Measurements from ENCODE around the gene ACLY. TPM values are rescaled to one million over a fixed set of nuclear protein-coding genes. Genes with fewer than 3 reads are reported as not detected.

ACLY gene
- total RNA-seq, 2 experiments from 2014 or later, result 102 to 222 TPM

DNA sequence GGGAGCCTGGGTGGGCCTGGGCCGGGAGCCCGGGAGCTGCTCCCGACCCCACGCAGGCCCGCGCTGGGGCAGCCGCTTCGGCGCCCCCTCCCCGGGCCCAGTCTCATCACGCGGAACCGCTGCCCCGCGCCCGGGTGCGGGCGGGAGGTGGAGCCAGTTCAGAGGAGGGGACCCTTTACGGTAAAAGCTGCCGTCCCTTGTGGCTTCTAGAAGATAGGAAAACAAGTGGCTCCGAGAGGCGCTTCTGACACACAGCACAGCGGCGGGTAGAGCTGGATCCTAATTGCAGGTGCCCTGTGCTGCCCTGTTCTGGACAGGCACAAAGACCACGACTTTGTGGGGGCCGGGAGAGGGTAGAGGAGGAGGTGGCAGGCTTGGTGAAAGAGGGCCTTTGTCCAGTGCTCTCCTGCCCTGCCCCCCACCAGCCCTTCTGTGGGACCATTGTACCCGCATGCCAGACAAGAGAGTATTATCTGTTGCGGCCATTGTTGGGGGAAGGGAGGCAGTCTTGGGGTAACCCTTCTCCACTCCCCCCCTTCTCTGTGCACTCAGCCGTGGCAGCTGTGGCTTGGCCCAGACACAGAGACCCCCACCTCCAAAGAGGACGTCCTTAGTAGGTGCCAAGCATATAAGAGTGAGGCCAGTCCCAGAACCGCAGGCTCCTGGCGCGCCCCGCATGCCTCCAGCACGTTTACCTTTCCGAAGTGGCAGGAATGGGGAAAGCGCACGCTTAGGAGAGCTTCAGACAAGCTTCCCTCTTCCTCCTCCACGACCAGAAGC, 48.6 kb upstream of the ACLY start:
- Histone ChIP-seq H3K4me1 (ENCODE audit: insufficient read depth, low read length, poor library complexity, severe bottlenecking) (peaks cover 26% of the 10 kb centered on the region), H3K27ac (ENCODE audit: low read depth, low read length, poor library complexity, severe bottlenecking) (peak overlapping the region; percentile 62), H3K9me2 (ENCODE audit: insufficient read depth, low read length) (no peaks in the 10 kb centered on the region), H3K4me2 (ENCODE audit: low read length) (peak overlapping the region; percentile 98), H2AFZ (ENCODE audit: low read length) (peak overlapping the region; percentile 86), H3K9me3 (ENCODE audit: low read length) (no peaks in the 10 kb centered on the region), H3K36me3 (ENCODE audit: insufficient read depth, low read length) (peaks cover 32% of the 10 kb centered on the region), H3K4me3 (ENCODE audit: low read depth, low read length, poor library complexity, severe bottlenecking) (peak overlapping the region; percentile 92), H3K79me2 (ENCODE audit: insufficient read depth, low read depth, low read length) (peaks cover 7% of the 10 kb centered on the region; the same call in 1 of the 2 replicates), H4K20me1 (ENCODE audit: insufficient read depth, low read length) (no peaks in the 10 kb centered on the region)
- TF ChIP-seq, protein P1, sequence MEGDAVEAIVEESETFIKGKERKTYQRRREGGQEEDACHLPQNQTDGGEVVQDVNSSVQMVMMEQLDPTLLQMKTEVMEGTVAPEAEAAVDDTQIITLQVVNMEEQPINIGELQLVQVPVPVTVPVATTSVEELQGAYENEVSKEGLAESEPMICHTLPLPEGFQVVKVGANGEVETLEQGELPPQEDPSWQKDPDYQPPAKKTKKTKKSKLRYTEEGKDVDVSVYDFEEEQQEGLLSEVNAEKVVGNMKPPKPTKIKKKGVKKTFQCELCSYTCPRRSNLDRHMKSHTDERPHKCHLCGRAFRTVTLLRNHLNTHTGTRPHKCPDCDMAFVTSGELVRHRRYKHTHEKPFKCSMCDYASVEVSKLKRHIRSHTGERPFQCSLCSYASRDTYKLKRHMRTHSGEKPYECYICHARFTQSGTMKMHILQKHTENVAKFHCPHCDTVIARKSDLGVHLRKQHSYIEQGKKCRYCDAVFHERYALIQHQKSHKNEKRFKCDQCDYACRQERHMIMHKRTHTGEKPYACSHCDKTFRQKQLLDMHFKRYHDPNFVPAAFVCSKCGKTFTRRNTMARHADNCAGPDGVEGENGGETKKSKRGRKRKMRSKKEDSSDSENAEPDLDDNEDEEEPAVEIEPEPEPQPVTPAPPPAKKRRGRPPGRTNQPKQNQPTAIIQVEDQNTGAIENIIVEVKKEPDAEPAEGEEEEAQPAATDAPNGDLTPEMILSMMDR (conservative IDR thresholded peaks at IDR 0.05; ENCODE audit: low read length), result no peak
- no peak for TF ChIP-seq EZH2phosphoT487 (IDR thresholded peaks at IDR 0.05; ENCODE audit: borderline replicate concordance, low read depth, low read length)
- intact Hi-C loops (cut with micrococcal nuclease; ENCODE audit: unreplicated experiment), result loop anchor here (2.0 kb wide), 1 partner anchor 49 kb away; the partner anchor contains the start of gene DNAJC7
- BruUV-seq (replicated peaks), result no TSS peak
- ChIA-PET POLR2A (interaction anchor here (0.6 to 1.0 kb wide), 2 partner anchors 8 to 146 kb away, joined by 3 read pairs; no protein-coding TSS in a partner anchor), CTCF (ENCODE audit: unreplicated experiment) (no interaction called here)
- DNase-seq (ENCODE audit: low spot score), result peak; percentile 49

- CTCF ChIA-PET (ENCODE audit: unreplicated experiment), result interaction anchor here (1.2 kb wide), 1 partner anchor 52 kb away, joined by 3 read pairs; no protein-coding TSS in a partner anchor
- peak; percentile 91 for DNase-seq (ENCODE audit: low spot score)
- Histone ChIP-seq H3K4me2 (ENCODE audit: low read length) (peak within 1 kb of the TSS; percentile 98), H2AFZ (ENCODE audit: low read length) (peak within 1 kb of the TSS; percentile 86), H3K9me2 (ENCODE audit: insufficient read depth, low read length) (no peaks in the 10 kb centered on the region), H3K4me3 (ENCODE audit: low read depth, low read length, poor library complexity, severe bottlenecking) (peak within 1 kb of the TSS; percentile 92), H3K4me1 (ENCODE audit: insufficient read depth, low read length, poor library complexity, severe bottlenecking) (peaks cover 33% of the 10 kb centered on the region), H3K27ac (ENCODE audit: low read depth, low read length, poor library complexity, severe bottlenecking) (peak within 1 kb of the TSS; percentile 62), H3K9me3 (ENCODE audit: low read length) (no peaks in the 10 kb centered on the region), H3K79me2 (ENCODE audit: insufficient read depth, low read depth, low read length) (peaks cover 7% of the 10 kb centered on the region; the same call in 1 of the 2 replicates), H3K36me3 (ENCODE audit: insufficient read depth, low read length) (peaks cover 25% of the 10 kb centered on the region), H4K20me1 (ENCODE audit: insufficient read depth, low read length) (no peaks in the 10 kb centered on the region)
- no TSS peak for BruUV-seq (replicated peaks)
- POLR2A ChIA-PET, result interaction anchor here (0.6 to 1.3 kb wide), 10 partner anchors 9 to 235 kb away, joined by 3 to 10 read pairs (median 3); partner anchors contain the start of gene DNAJC7
- TF ChIP-seq, protein P1 (conservative IDR thresholded peaks at IDR 0.05; ENCODE audit: low read length), result no peak
- no peak for TF ChIP-seq EZH2phosphoT487 (IDR thresholded peaks at IDR 0.05; ENCODE audit: borderline replicate concordance, low read depth, low read length)
- intact Hi-C loops (cut with micrococcal nuclease; ENCODE audit: unreplicated experiment), result loop anchor here (2.0 kb wide), 1 partner anchor 50 kb away; the partner anchor contains the start of gene DNAJC7
These were observed 47.9 kb upstream of the ACLY start, which contains the start of gene CNP for GRCh38 chr17:41966463-41967140. TSS of gene CNP (plus strand) at chr17:41966795. CDS start at chr17:41966885, 90 bp downstream.
